Activated CD4-positive, alpha-beta T cell treated with anti-CD3 and anti-CD28 coated beads for 36 hours (primary cell): ENCODE results near the gene EPHA4. TPM values are rescaled to one million over a fixed set of nuclear protein-coding genes. Genes with fewer than 3 reads are reported as not detected.
A peak's percentile ranks its signal among the peaks of the same experiment; 100 is the strongest.

Source experiments
- ATAC-seq: fragments of 200-7000 bp; cut with Tn5 transposase; one replicate; pipeline ENCODE4 v1.10.0; 2021; ENCODE audit warnings: mild to moderate bottlenecking, moderate library complexity
- CTCF ChIA-PET: fragments of 350-600 bp; sonication (Branson Sonifier 250); formaldehyde crosslinking; loops from one replicate; lab custom pipeline; 2021; ENCODE audit warnings: antibody characterized with exemption; lab: Charles Lee
- POLR2A ChIA-PET: fragments of 350-600 bp; sonication (Branson Sonifier 250); formaldehyde crosslinking; loops from one replicate; lab custom pipeline; 2021; ENCODE audit warnings: antibody characterized with exemption, inconsistent platforms; lab: Charles Lee
- DNase-seq: peaks from one replicate; pipeline ENCODE4 v3.0.0-alpha.2; 2020
- H3K27ac Mint-ChIP-seq: one replicate; pipeline ENCODE4 v1.8.0; 2021; ENCODE audit warnings: mixed read lengths
- H3K27me3 Mint-ChIP-seq: one replicate; pipeline ENCODE4 v1.8.0; 2021; ENCODE audit warnings: mixed read lengths
- H3K36me3 Mint-ChIP-seq: one replicate; pipeline ENCODE4 v1.8.0; 2021; ENCODE audit warnings: low read depth, mixed read lengths
- H3K4me1 Mint-ChIP-seq: one replicate; pipeline ENCODE4 v1.8.0; 2021; ENCODE audit warnings: mixed read lengths
- H3K4me3 Mint-ChIP-seq: one replicate; pipeline ENCODE4 v1.8.0; 2021; ENCODE audit warnings: mild to moderate bottlenecking, moderate library complexity, mixed read lengths
- H3K9me3 Mint-ChIP-seq: one replicate; pipeline ENCODE4 v1.8.0; 2021; ENCODE audit warnings: low read depth, mixed read lengths
- intact Hi-C, 2 experiments: fragments of 100-400 bp; cut with DNase I in 1 of 2; cut with micrococcal nuclease in 1 of 2; formaldehyde crosslinking; loops; one replicate each; pipeline versions ENCODE4 v1.14.2 to v1.15.1; 2022 to 2024; cut with DNase I, micrococcal nuclease
- total RNA-seq, 2 experiments: library from RNA; stranded (reverse); gene quantifications; one replicate each; pipeline ENCODE4 v1.2.3, GENCODE V29; 2021

EPHA4 gene
- total RNA-seq, 2 experiments from 2014 or later: 5.9 to 7.2 TPM

DNA sequence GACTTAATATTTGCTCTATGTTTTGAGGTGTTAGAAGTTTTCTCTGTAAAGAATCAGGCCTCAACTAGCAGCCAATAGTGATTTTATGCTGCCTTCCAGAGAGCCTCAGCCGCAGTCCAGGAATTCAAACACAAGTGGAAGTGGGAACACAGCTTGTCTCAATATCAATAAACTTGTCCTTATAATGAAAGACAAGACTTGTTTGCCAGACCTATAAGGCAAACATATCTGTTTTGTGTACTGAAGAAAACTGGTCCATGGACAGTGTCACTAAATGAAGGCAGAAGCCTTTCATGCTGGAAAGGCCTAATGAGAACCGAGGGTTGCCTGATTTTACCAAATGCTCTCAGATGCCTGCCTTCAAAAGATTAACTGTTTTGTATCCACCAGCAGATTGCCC, 182.2 kb downstream of the EPHA4 start:
- no peak overlapping the region for H3K4me3 Mint-ChIP-seq
- H3K9me3 Mint-ChIP-seq: no peaks in the 10 kb centered on the region
- intact Hi-C loops: no loop called here
- no peaks in the 10 kb centered on the region for H3K36me3 Mint-ChIP-seq
- CTCF ChIA-PET: interaction anchor here (1.0 kb wide), 1 partner anchor 14 kb away, joined by 3 read pairs; no protein-coding TSS in a partner anchor
- no peak overlapping the region for H3K27ac Mint-ChIP-seq
- peaks cover 2% of the 10 kb centered on the region for H3K27me3 Mint-ChIP-seq
- no peak for DNase-seq
- peaks cover 5% of the 10 kb centered on the region for H3K4me1 Mint-ChIP-seq
- ATAC-seq: no peak
- POLR2A ChIA-PET: no interaction called here

DNA sequence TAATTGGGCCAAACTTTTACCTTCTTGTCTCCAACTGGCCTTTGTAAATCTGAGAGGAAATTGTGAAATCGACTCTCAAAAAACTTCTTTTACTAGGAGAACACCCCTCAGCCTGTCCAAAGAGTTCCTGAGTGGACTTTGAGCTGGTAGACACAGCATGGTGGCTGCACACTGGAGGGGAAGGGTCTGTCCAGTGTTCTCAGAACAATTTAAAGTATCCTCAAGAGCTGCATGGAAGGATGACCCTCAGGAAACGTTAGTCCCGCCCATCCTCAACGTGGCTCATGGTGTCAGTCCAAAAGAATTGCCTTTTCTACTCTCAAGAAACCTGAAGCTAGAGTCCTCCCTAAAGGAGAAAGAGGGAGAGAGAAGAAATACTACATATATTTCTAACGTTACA, 182.7 kb downstream of the EPHA4 start:
- Mint-ChIP-seq H3K36me3 (no peaks in the 10 kb centered on the region), H3K27ac (no peak overlapping the region), H3K9me3 (no peaks in the 10 kb centered on the region), H3K27me3 (peaks cover 2% of the 10 kb centered on the region), H3K4me1 (peaks cover 5% of the 10 kb centered on the region), H3K4me3 (no peak overlapping the region)
- CTCF ChIA-PET: interaction anchor here (1.0 kb wide), 1 partner anchor 13 kb away, joined by 3 read pairs; no protein-coding TSS in a partner anchor
- ATAC-seq: no peak
- intact Hi-C loops: no loop called here
- POLR2A ChIA-PET: no interaction called here
- no peak for DNase-seq

DNA sequence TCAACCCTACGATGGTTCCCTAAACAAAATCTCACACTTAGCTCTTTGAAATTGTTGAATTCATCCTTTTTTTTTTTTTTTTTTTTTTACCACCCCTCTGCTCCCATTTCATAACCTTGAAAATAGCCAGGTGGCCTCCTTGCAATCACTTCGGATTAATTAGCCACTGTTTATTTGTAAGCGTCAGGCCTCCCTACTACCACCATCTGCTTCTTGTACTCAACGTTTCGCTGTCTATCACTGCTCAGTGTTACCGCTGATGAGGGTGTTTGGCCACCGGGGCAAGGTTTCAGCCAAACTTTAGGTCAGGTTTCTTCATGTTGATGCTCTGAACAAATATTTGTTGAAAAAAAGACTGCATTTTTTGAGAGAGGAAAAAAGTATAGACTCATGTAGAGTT, 183.2 kb downstream of the EPHA4 start:
- Mint-ChIP-seq H3K4me3 (no peak overlapping the region), H3K27me3 (peaks cover 2% of the 10 kb centered on the region), H3K4me1 (peaks cover 5% of the 10 kb centered on the region), H3K9me3 (no peaks in the 10 kb centered on the region), H3K27ac (no peak overlapping the region), H3K36me3 (no peaks in the 10 kb centered on the region)
- POLR2A ChIA-PET: no interaction called here
- DNase-seq: no peak
- CTCF ChIA-PET: no interaction called here
- intact Hi-C loops: no loop called here
- ATAC-seq: no peak

DNA sequence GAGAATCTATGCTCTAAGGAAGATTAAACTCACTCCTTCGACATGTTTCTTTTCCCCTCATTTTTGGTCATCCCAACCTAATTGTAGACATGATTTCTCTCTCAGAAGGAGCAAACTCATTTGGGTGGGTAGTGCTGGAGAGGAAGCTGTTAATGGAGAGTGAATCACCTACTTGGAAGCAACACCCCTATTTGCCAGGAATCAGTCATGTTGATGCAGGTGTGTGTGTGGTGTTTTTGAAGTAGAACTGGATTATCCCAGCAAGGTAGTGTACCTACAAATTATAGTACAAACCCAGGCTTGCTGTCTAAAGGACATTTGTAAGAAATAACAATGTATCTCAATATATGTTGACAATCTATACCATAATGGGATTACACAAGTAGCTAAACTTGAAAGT, 186.4 kb downstream of the EPHA4 start:
- Mint-ChIP-seq H3K9me3 (no peaks in the 10 kb centered on the region), H3K4me3 (no peak overlapping the region), H3K27me3 (peaks cover 2% of the 10 kb centered on the region), H3K4me1 (no peaks in the 10 kb centered on the region), H3K27ac (no peak overlapping the region), H3K36me3 (no peaks in the 10 kb centered on the region)
- DNase-seq: no peak
- intact Hi-C loops: no loop called here
- ChIA-PET POLR2A (no interaction called here), CTCF (no interaction called here)
- ATAC-seq: no peak

DNA sequence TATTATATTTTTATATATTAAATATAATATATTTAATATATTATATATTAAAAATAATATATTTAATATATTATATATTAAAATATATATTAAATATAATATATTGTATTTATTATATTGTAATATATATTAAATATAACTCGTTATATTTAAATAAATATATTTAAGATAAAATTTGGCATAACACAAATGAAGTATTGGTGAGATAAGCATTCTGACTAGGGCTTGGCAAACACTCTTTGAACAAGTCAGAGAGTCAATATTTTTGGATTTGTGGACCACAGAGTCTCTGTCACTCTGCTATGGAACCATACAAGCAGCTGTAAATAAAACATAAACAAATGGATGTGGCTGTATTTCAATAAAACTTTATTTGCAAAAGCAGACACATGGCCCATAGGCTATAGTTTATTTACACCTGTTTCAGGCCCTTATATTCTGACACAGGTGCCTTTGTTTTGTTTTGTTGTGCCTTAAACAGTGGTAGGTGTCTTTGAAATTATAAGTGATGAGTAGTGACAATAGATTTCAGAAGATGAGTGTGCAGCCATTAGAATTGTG, 190.1 kb downstream of the EPHA4 start:
- ChIA-PET CTCF (no interaction called here), POLR2A (no interaction called here)
- Mint-ChIP-seq H3K4me1 (peaks cover 3% of the 10 kb centered on the region), H3K36me3 (no peaks in the 10 kb centered on the region), H3K4me3 (no peak overlapping the region), H3K9me3 (no peaks in the 10 kb centered on the region), H3K27me3 (peaks cover 2% of the 10 kb centered on the region), H3K27ac (no peak overlapping the region)
- DNase-seq: no peak
- intact Hi-C loops: no loop called here
- ATAC-seq: no peak

DNA sequence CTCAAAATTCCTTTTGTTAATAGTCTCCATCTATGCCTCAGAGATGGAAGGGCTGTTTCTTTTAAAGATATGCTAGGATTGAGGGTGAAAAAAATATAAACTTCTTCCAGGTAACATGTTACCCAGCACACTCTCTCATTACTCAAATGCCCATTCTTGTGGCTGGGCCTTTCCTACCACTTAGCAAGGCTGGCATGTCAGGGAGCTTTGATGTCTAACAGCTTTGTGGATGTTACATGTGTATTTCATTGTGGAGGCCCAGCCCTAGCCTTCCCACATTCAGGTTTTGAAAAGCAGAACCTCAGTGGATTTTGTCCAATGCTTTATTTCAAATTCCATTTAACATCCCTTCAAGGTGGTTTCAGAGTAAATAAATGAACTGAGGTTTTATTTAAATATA, 191.4 kb downstream of the EPHA4 start:
- Mint-ChIP-seq H3K36me3 (no peaks in the 10 kb centered on the region), H3K27me3 (no peaks in the 10 kb centered on the region), H3K27ac (no peak overlapping the region), H3K4me3 (no peak overlapping the region), H3K9me3 (no peaks in the 10 kb centered on the region), H3K4me1 (peaks cover 3% of the 10 kb centered on the region)
- DNase-seq (peak; percentile 19), ATAC-seq (peak; percentile 33)
- ChIA-PET POLR2A (no interaction called here), CTCF (no interaction called here)
- intact Hi-C loops: no loop called here

DNA sequence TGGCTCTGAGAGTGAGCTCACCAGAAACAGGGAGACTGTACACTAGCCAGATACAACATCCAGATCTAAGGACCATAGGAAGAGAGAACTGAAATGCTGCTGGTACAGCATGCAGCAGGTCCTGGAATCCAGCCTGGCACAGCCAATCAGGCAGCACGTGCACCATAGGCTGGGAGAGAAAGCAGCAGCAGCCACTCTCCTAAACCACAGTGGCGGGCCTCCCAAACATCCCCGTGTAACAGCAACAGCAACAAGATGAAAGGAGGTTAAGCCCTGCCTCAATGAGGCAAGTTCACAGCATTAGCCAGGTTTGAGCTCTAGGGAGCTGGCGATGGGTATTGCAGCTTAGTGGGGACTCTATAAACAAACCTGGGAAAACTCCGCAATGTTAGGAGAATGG, 192.0 kb downstream of the EPHA4 start:
- H3K4me1 Mint-ChIP-seq: peaks cover 3% of the 10 kb centered on the region
- no peaks in the 10 kb centered on the region for H3K27me3 Mint-ChIP-seq
- no peaks in the 10 kb centered on the region for H3K9me3 Mint-ChIP-seq
- ChIA-PET CTCF (no interaction called here), POLR2A (no interaction called here)
- peak; percentile 12 for ATAC-seq
- no peak overlapping the region for H3K4me3 Mint-ChIP-seq
- peak; percentile 9 for DNase-seq
- no peak overlapping the region for H3K27ac Mint-ChIP-seq
- no peaks in the 10 kb centered on the region for H3K36me3 Mint-ChIP-seq
- intact Hi-C loops: no loop called here

DNA sequence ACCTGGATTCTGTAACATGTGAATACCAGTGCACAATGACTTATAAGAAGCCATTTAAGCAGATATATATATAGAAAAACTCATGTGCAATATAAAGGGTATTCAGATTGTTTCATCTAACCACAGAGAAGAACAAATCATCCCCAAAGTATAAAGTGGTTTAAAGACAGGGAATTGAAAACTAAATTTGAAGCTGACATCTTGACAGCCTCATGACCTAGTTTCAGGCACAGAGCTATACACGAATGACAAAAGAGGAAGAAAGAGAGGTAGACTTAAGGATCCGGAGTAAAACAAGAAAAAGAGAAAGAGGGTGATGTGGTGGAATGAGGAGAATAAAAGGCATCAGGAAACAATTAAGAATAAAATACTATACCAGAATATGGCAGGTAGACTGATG, 194.5 kb downstream of the EPHA4 start:
- no peaks in the 10 kb centered on the region for H3K9me3 Mint-ChIP-seq
- intact Hi-C loops: no loop called here
- DNase-seq (no peak), ATAC-seq (no peak)
- H3K27ac Mint-ChIP-seq: no peak overlapping the region
- H3K27me3 Mint-ChIP-seq: no peaks in the 10 kb centered on the region
- no peaks in the 10 kb centered on the region for H3K36me3 Mint-ChIP-seq
- POLR2A ChIA-PET: no interaction called here
- CTCF ChIA-PET: no interaction called here
- H3K4me3 Mint-ChIP-seq: no peak overlapping the region
- peaks cover 3% of the 10 kb centered on the region for H3K4me1 Mint-ChIP-seq

DNA sequence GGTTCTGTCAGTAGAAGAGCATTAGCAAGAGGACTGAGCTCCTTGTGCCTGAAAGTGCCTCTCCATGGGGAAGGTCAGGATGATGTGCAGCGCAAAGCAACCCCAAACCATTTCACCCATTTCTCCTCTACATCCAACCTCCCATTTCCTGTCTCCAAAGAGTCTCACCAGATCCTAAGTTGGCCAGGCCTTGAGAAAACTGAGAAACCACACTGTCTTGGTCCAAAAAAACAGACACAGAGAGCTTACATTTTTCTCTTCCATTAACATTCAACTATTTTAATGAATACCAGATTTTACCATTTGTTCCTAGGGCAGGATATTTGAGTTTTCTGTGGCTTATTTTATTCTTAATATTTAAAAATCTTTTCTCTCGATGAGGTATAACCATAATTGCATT, 195.0 kb downstream of the EPHA4 start:
- intact Hi-C loops: no loop called here
- Mint-ChIP-seq H3K9me3 (no peaks in the 10 kb centered on the region), H3K27me3 (no peaks in the 10 kb centered on the region), H3K27ac (no peak overlapping the region), H3K4me3 (no peak overlapping the region), H3K36me3 (no peaks in the 10 kb centered on the region), H3K4me1 (peaks cover 3% of the 10 kb centered on the region)
- DNase-seq (no peak), ATAC-seq (no peak)
- ChIA-PET POLR2A (no interaction called here), CTCF (interaction anchor here (1.2 kb wide), 1 partner anchor 13 kb away, joined by 3 read pairs; no protein-coding TSS in a partner anchor)

DNA sequence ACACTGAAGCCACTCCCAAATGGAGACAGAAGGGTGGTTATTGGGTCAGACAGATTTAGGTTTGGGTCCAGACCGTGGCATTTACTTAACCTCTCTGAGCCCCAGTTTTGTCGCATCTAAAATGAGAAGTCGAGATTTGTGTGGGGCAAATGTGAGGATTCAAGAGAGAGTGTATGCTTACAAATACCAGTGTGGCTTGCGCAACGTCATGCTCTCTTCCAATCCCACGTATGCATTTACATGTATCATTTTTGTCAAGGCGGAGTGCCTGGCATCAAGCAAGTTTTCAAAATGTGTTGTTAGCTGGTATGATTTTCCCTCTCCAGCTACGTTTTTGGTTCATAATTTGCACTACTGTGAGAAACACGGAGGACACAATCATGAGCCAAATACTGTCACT, 197.9 kb downstream of the EPHA4 start:
- DNase-seq: no peak
- POLR2A ChIA-PET: no interaction called here
- ATAC-seq: no peak
- H3K36me3 Mint-ChIP-seq: no peaks in the 10 kb centered on the region
- peaks cover 1% of the 10 kb centered on the region for H3K27me3 Mint-ChIP-seq
- H3K4me3 Mint-ChIP-seq: no peak overlapping the region
- CTCF ChIA-PET: no interaction called here
- H3K27ac Mint-ChIP-seq: no peak overlapping the region
- intact Hi-C loops: loop anchor here in 1 of 2 experiments (5.0 kb wide), 1 partner anchor 198 kb away; the partner anchor contains the start of gene EPHA4
- peaks cover 3% of the 10 kb centered on the region for H3K4me1 Mint-ChIP-seq
- no peaks in the 10 kb centered on the region for H3K9me3 Mint-ChIP-seq

DNA sequence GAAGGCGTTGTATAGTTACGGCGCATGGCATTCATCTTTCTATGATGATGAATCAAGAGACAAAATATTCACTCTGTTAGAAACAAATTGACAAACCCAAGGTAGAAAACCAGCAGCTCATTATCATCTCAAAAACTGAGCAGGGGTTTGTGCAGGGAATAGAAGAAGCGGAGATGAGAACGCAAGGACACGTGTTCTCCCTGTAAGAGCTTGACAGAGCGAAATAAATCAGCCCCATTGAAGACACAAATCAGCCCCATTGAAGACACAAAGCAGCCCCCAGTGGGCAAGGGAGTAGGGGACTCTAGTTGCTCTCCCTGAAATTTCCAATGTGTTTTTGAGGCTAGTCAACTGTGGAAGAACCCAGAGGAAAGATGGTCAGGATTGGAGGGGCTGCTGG, 199.2 kb downstream of the EPHA4 start:
- POLR2A ChIA-PET: no interaction called here
- ATAC-seq: no peak
- H3K36me3 Mint-ChIP-seq: no peaks in the 10 kb centered on the region
- H3K4me3 Mint-ChIP-seq: no peak overlapping the region
- CTCF ChIA-PET: interaction anchor here (0.6 kb wide), 1 partner anchor 183 kb away, joined by 3 read pairs; no protein-coding TSS in a partner anchor
- peaks cover 2% of the 10 kb centered on the region for H3K27me3 Mint-ChIP-seq
- H3K27ac Mint-ChIP-seq: no peak overlapping the region
- H3K4me1 Mint-ChIP-seq: peaks cover 3% of the 10 kb centered on the region
- DNase-seq: no peak
- H3K9me3 Mint-ChIP-seq: no peaks in the 10 kb centered on the region
- intact Hi-C loops: loop anchor here in 1 of 2 experiments (5.0 kb wide), 1 partner anchor 199 kb away; the partner anchor contains the start of gene EPHA4

DNA sequence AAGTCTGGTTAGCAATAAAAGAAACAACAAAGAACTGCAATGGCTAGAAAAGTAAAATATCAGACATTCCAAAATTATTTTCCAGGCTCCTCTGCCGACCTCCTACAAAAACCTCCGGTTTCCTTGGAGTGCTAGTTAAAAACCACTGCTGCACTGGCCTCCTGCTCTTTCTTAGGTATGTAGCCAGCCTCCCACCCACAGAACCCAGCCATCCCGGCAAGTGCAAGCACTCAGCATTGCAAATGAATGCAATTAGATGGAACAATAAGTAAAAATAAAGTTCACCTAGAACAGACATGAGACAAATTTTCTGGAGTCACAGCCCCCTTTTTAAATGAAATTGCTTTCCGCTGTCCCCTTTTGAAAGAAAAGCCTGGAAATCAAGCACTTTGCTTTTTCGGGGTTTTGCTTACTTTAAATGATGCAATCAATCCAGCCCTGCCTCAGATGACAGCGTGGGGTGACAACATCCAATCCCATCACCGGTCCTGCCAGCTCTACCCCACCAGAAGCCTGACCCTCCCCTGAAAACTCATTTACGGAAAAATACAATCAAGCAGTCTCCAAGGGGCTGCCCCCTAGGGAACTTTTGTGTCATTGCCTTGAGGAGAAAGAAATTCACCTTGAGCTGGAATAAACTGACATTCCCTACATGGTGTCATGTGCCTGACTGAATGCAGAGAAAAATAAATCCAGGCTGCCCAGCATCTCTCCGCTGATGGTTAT, 199.8 kb downstream of the EPHA4 start:
- ChIA-PET CTCF (interaction anchor here (0.6 kb wide), 1 partner anchor 803 kb away, joined by 3 read pairs; no protein-coding TSS in a partner anchor), POLR2A (no interaction called here)
- no peak for ATAC-seq
- Mint-ChIP-seq H3K4me1 (no peaks in the 10 kb centered on the region), H3K27ac (no peak overlapping the region), H3K4me3 (no peak overlapping the region), H3K36me3 (no peaks in the 10 kb centered on the region), H3K27me3 (peaks cover 2% of the 10 kb centered on the region), H3K9me3 (no peaks in the 10 kb centered on the region)
- intact Hi-C loops: loop anchor here in 1 of 2 experiments (5.0 kb wide), 1 partner anchor 200 kb away; the partner anchor contains the start of gene EPHA4
- no peak for DNase-seq
